Hindlimb muscle (tissue), 1 donor: Measurements from ENCODE around the gene TMEM272. TPM values are rescaled to one million over a fixed set of nuclear protein-coding genes. Genes with fewer than 3 reads are reported as not detected.

Source experiments
- DNase-seq: peaks from one replicate; pipeline ENCODE4 v3.0.0-alpha.2; 2013
- polyA plus RNA-seq: library from polyadenylated mRNA; unstranded; fragments of 120-200 nt; gene quantifications from one replicate; pipeline ENCODE4 v1.2.1, GENCODE V29; 2013; ENCODE audit not compliant: insufficient read length

The TMEM272 gene
- polyA plus RNA-seq, result 0.41 TPM

GRCh38 chr13:51844862-51845573, at the start of gene TMEM272:
Gene TMEM272 (minus strand): TSS chr13:51845177. CDS start chr13:51838530, 6,647 bp downstream.
- DNase-seq, result no peak

GRCh38 chr13:51894239-51894638, 49.3 kb upstream of the TMEM272 start:
- DNase-seq, result no peak

GRCh38 chr13:51892657-51893056, 47.7 kb upstream of the TMEM272 start:
- DNase-seq, result no peak

GRCh38 chr13:51887468-51887867, 42.5 kb upstream of the TMEM272 start:
- DNase-seq, result no peak

- no peak for DNase-seq
Observed at GRCh38 chr13:51885651-51886050, 40.7 kb upstream of the TMEM272 start.

GRCh38 chr13:51883226-51883600, 38.2 kb upstream of the TMEM272 start:
- DNase-seq, result no peak

- no peak for DNase-seq
Observed at GRCh38 chr13:51882570-51883225, 37.7 kb upstream of the TMEM272 start.

GRCh38 chr13:51881296-51881695, 36.3 kb upstream of the TMEM272 start:
- DNase-seq, result no peak

- no peak for DNase-seq
Observed at GRCh38 chr13:51879133-51879532, 34.2 kb upstream of the TMEM272 start.

GRCh38 chr13:51874651-51875050, 29.7 kb upstream of the TMEM272 start:
- no peak for DNase-seq

- no peak for DNase-seq
Observed at GRCh38 chr13:51873837-51874236, 28.9 kb upstream of the TMEM272 start.

GRCh38 chr13:51873117-51873798, 28.3 kb upstream of the TMEM272 start:
- no peak for DNase-seq

GRCh38 chr13:51870616-51871015, 25.6 kb upstream of the TMEM272 start:
- DNase-seq, result no peak

GRCh38 chr13:51869916-51870315, 24.9 kb upstream of the TMEM272 start:
- DNase-seq, result no peak

- no peak for DNase-seq
Observed at GRCh38 chr13:51867062-51867461, 22.1 kb upstream of the TMEM272 start.

GRCh38 chr13:51865838-51866237, 20.9 kb upstream of the TMEM272 start:
- no peak for DNase-seq

GRCh38 chr13:51862957-51863356, 18.0 kb upstream of the TMEM272 start:
- no peak for DNase-seq

GRCh38 chr13:51861723-51862300, 16.8 kb upstream of the TMEM272 start, which contains the start of gene CCDC70:
Gene CCDC70 (plus strand): TSS chr13:51861969. CDS start chr13:51865412, 3,443 bp downstream.
- no peak for DNase-seq

- DNase-seq, result no peak
Observed at GRCh38 chr13:51858433-51859247, 13.7 kb upstream of the TMEM272 start.

- DNase-seq, result no peak
Observed at GRCh38 chr13:51856998-51857397, 12.0 kb upstream of the TMEM272 start.

GRCh38 chr13:51856027-51856736, 11.2 kb upstream of the TMEM272 start:
- DNase-seq, result no peak
